KMS-11 (cell line): ENCODE measurements around the gene ATOH7.
A peak's percentile ranks its signal among the peaks of the same experiment; 100 is the strongest.
"Not testable (repeated sequence)": the region's sequence is repeated elsewhere in the genome, so short reads cannot be mapped to it uniquely, and the experiment has no call there.

Experiments used
- H2AFZ ChIP-seq: fragments of 200-600 bp; sonication (generic); 2 replicates; pipeline ENCODE4 v1.6.1; 2016; ENCODE audit warnings: antibody characterized with exemption, mixed run types, low read depth
- H3K27ac ChIP-seq: fragments of 200-600 bp; sonication (generic); 2 replicates; pipeline ENCODE4 v1.6.1; 2016; ENCODE audit warnings: mild to moderate bottlenecking, mixed run types
- H3K27me3 ChIP-seq: fragments of 200-600 bp; sonication (generic); 2 replicates; pipeline ENCODE4 v1.6.1; 2017; ENCODE audit warnings: mild to moderate bottlenecking, low read depth, mixed run types, moderate library complexity; ENCODE audit not compliant: insufficient read depth
- H3K36me3 ChIP-seq: fragments of 200-600 bp; sonication (generic); 2 replicates; pipeline ENCODE4 v1.6.1; 2017; ENCODE audit warnings: mild to moderate bottlenecking, mixed run types; ENCODE audit not compliant: insufficient read depth
- H3K4me1 ChIP-seq: fragments of 200-600 bp; sonication (generic); 2 replicates; pipeline ENCODE4 v1.6.1; 2016; ENCODE audit warnings: mild to moderate bottlenecking, low read depth, mixed run types; ENCODE audit not compliant: poor library complexity, severe bottlenecking
- H3K4me2 ChIP-seq: fragments of 200-600 bp; sonication (generic); 2 replicates; pipeline ENCODE4 v1.7.0; 2016; ENCODE audit warnings: mild to moderate bottlenecking, mixed run types
- H3K4me3 ChIP-seq: fragments of 200-600 bp; sonication (generic); IDR thresholded peaks from 2 replicates; pipeline ENCODE4 v1.6.1; 2017; ENCODE audit warnings: low read depth, low read length, mixed read lengths; ENCODE audit not compliant: insufficient read depth
- H3K79me2 ChIP-seq: fragments of 200-600 bp; sonication (generic); 2 replicates; pipeline ENCODE4 v1.6.1; 2016; ENCODE audit warnings: low read depth, mixed run types; ENCODE audit not compliant: insufficient read depth
- H3K9ac ChIP-seq: fragments of 200-600 bp; sonication (generic); 2 replicates; pipeline ENCODE4 v1.6.1; 2016; ENCODE audit warnings: mild to moderate bottlenecking, mixed run types
- H4K20me1 ChIP-seq: fragments of 200-600 bp; sonication (generic); 2 replicates; pipeline ENCODE4 v1.6.1; 2016; ENCODE audit warnings: mild to moderate bottlenecking, mixed run types; ENCODE audit not compliant: insufficient read depth
- TF ChIP-seq, protein P1 (sequence below): fragments of 200-600 bp; sonication (generic); conservative IDR thresholded peaks from 2 replicates; pipeline ENCODE4 v1.6.1; 2017; ENCODE audit warnings: low read depth, mild to moderate bottlenecking, antibody characterized with exemption, low read length, moderate library complexity, mixed read lengths

ATOH7 gene

DNA sequence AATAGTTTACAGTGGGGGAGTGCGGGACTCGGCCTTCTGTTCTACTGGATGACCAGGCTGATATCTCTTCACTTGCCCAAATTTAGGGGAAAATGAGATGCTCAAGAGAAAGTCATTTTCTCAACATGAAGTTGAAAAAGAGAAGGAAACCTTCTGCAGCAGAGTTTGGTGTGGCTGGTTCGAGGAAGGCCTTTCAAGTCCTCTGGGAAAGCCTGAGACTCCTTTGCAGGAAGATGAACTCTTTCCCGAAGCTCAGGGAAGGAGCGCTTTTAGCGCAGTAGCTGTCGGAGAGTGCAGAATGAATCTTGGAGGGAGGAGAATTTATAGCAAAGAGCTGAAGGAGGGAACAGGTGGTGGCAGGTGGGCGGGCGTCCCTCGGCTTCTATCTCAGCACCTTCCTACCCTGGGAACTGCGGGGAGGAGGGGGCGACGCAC lies at the start of gene ATOH7:
ATOH7 (minus strand) TSS at position 297 of the 435 bp plus-strand sequence. CDS start 436 bp downstream, outside the sequence.
- TF ChIP-seq, protein P1, sequence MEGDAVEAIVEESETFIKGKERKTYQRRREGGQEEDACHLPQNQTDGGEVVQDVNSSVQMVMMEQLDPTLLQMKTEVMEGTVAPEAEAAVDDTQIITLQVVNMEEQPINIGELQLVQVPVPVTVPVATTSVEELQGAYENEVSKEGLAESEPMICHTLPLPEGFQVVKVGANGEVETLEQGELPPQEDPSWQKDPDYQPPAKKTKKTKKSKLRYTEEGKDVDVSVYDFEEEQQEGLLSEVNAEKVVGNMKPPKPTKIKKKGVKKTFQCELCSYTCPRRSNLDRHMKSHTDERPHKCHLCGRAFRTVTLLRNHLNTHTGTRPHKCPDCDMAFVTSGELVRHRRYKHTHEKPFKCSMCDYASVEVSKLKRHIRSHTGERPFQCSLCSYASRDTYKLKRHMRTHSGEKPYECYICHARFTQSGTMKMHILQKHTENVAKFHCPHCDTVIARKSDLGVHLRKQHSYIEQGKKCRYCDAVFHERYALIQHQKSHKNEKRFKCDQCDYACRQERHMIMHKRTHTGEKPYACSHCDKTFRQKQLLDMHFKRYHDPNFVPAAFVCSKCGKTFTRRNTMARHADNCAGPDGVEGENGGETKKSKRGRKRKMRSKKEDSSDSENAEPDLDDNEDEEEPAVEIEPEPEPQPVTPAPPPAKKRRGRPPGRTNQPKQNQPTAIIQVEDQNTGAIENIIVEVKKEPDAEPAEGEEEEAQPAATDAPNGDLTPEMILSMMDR, result no peak
- H3K27me3 ChIP-seq, result no peaks in the 10 kb centered on the region
- no peaks in the 10 kb centered on the region for H4K20me1 ChIP-seq
- peaks cover 10% of the 10 kb centered on the region for H3K4me1 ChIP-seq
- H3K9ac ChIP-seq, result peak within 1 kb of the TSS; percentile 79
- no peaks in the 10 kb centered on the region for H3K79me2 ChIP-seq
- H3K4me2 ChIP-seq, result peak within 1 kb of the TSS; percentile 70
- H3K27ac ChIP-seq, result peak within 1 kb of the TSS; percentile 41; the same call in 1 of the 2 replicates
- H3K4me3 ChIP-seq, result no peak within 1 kb of the TSS
- no peaks in the 10 kb centered on the region for H3K36me3 ChIP-seq
- peak within 1 kb of the TSS; percentile 90 for H2AFZ ChIP-seq

DNA sequence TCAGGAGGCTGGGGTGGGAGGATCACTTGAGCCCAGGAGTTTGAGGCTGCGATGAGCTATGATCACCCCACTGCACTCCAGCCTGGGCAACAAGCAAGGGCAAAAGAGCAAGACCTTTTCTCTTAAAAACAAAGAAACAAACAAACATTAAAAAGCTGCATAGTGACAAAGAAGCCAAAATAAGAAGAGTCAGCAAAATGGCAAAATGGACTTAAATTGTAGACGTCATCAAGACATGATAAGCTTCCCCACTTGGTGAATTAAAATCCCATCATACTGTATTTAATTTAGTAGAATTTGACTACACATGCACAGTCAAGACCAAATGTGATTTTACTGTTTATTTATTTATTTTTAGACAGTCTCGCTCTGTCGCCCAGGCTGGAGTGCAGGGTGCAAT lies 48.8 kb upstream of the ATOH7 start:
- TF ChIP-seq, protein P1, result no peak
- no peaks in the 10 kb centered on the region for H3K79me2 ChIP-seq
- H4K20me1 ChIP-seq, result no peaks in the 10 kb centered on the region
- H3K4me1 ChIP-seq, result no peaks in the 10 kb centered on the region
- no peak overlapping the region for H3K4me3 ChIP-seq
- no peaks in the 10 kb centered on the region for H3K36me3 ChIP-seq
- no peak overlapping the region for H3K9ac ChIP-seq
- no peak overlapping the region for H3K4me2 ChIP-seq
- H3K27me3 ChIP-seq, result no peaks in the 10 kb centered on the region
- H3K27ac ChIP-seq, result no peak overlapping the region
- no peak overlapping the region for H2AFZ ChIP-seq

DNA sequence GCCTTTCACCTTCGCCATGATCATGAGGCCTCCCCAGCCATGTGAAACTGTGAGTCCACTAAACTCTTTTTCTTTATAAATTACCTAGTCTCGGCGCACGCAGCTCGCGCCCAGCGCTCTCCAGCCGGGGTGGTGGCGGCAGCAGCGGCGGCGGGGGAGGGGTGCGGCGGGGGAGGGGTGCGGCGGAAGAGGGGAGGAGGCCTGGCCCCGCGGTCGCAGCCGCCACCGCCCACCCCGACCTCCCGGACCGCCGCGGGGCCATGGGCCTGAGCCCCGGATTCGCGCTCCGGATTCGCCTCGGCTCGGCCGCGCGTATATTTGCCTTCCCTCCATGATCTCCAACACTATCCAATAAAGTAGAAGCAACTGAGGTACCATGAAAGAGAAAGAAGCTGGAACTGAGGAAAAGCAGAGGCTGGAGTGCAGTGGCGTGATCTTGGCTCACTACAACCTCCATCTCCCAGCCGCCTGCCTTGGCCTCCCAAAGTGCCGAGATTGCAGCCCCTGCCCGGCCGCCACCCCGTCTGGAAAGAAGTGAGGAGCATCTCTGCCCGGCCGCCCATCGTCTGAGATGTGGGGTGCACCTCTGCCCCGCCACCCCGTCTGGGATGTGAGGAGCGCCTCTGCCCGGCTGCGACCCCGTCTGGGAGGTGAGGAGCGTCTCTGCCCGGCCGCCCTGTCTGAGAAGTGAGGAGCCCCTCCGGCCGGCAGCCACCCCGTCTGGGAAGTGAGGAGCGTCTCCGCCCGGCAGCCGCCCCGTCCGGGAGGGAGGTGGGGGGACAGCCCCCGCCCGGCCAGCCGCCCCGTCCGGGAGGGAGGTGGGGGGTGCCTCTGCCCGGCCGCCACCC lies 47.2 kb upstream of the ATOH7 start:
- H3K4me1 ChIP-seq, H3K36me3 ChIP-seq, H3K9ac ChIP-seq, H3K4me2 ChIP-seq, H3K27ac ChIP-seq, H3K79me2 ChIP-seq, H3K27me3 ChIP-seq, H3K4me3 ChIP-seq, H2AFZ ChIP-seq, H4K20me1 ChIP-seq: not testable (repeated sequence)

DNA sequence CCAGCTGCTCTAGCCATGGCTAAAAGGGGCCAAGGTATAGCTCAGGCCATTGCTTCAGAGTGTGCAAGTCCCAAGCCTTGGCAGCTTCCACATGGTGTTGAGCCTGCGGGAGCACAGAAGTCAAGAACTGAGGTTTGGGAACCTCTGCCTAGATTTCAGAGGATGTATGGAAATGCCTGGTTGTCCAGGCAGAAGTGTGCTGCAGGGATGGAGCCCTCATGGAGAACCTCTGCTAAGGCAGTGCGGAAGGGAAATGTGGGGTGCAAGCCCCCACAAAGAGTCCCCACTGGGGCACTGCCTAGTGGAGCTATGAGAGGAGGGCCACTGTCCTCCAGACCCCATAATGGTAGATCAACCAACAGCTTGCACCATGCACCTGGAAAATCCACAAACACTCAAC lies 45.9 kb upstream of the ATOH7 start:
- H3K4me2 ChIP-seq, H3K4me3 ChIP-seq, H3K27ac ChIP-seq, H3K36me3 ChIP-seq, H3K4me1 ChIP-seq, H2AFZ ChIP-seq, H4K20me1 ChIP-seq, H3K27me3 ChIP-seq, H3K9ac ChIP-seq, H3K79me2 ChIP-seq: not testable (repeated sequence)

DNA sequence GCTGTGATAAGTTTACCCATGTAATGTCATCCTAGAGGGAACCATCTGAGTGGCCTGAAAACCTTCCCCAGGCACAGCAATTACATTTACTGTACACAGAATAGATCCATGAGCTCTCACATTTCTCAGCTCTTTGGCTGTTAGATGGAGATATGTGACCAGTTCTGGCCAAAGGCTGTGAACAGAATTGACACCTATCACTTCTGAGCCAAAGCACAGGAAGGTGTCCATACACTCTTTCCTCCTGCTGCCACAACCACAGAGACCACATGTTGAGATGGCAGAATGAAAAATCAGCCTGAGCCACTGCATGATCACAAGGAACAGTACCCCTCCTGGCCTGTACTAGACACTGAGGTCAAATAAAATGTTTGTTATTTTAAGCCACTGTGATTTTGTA lies 44.3 kb upstream of the ATOH7 start:
- no peaks in the 10 kb centered on the region for H3K4me1 ChIP-seq
- no peak overlapping the region for H3K27ac ChIP-seq
- no peaks in the 10 kb centered on the region for H3K27me3 ChIP-seq
- H3K36me3 ChIP-seq, result no peaks in the 10 kb centered on the region
- H4K20me1 ChIP-seq, result no peaks in the 10 kb centered on the region
- no peak overlapping the region for H3K9ac ChIP-seq
- TF ChIP-seq, protein P1, result no peak
- H3K4me3 ChIP-seq, result no peak overlapping the region
- no peaks in the 10 kb centered on the region for H3K79me2 ChIP-seq
- H2AFZ ChIP-seq, result no peak overlapping the region
- H3K4me2 ChIP-seq, result no peak overlapping the region
